ENCODE data around the gene LMTK2. TPM values are rescaled to one million over a fixed set of nuclear protein-coding genes. Genes with fewer than 3 reads are reported as not detected.
"Not testable (repeated sequence)": the region's sequence is repeated elsewhere in the genome, so short reads cannot be mapped to it uniquely, and the experiment has no call there.

Gene LMTK2
- total RNA-seq, 1 experiment from 2014 or later = 6.2 TPM

DNA sequence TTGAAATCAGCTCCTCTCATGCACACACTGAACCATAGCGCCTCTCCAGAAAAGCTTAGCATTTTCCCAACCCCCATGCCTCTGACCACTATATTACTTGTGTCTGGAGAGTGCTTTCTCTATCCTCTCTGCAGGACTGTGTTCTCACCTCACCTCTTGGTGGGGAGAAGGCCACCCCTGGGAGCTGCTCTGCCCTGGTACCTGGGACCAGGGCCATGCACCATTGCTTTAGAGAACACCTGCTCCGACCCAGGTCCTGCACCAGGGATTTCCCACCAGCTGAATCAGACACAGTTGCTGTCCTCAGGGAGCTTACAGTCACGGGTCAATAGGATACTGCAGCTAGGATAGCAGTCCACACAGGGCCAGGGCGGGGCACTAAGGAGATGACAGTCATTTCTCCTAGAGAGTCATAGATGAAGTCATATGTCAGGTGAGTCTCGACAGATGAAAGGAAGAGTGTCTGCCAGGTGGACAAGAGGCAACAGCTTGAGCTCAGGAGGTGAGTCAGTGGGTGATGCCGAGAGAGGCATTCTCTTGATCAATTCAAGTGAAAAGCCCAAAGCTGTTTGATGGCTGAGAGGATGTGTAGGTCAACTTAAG lies 619 bp upstream of the LMTK2 start:
- no peak for DNase-seq (ENCODE audit: low read depth)

GRCh38 chr7:98107313-98107721 lies 655 bp downstream of the LMTK2 start:
- DNase-seq (ENCODE audit: low read depth) = peak; percentile 13

DNA sequence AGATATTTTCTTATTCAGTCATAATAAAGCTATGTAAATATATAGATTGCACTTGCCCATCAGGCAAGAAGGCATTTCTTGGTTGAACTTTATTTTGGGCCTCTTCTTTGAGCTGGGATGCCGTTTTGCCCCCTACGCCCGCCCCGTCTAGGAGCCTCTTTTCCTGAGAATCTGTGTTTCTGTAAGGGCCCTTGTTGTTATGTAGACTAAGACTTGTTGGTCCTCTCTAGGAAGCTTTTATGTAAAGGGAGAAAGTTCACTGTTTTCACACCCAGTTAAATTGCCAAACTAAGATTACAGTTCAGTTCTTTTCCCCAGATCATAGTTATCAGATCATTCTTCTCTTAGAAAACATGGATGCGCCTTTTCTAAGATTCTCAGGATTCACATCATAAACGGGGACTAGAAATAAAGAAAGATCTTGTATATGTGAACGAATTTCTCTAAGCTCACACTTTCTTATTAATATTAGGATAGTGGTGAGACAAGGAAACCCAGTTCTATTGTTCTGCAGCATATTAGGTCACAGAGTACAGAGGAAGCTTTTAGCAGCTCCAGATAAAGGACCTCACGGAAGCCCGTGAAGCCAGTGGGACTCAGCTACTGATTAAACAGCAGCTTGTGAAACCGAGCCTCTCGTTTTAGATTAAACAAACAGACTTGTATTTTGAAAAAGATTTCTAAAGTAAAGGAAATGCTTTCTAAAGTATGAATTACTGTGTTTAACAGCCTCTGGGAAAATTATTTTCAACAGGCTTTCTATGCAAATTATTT lies 3.8 kb downstream of the LMTK2 start:
- no peak for DNase-seq (ENCODE audit: low read depth)

DNA sequence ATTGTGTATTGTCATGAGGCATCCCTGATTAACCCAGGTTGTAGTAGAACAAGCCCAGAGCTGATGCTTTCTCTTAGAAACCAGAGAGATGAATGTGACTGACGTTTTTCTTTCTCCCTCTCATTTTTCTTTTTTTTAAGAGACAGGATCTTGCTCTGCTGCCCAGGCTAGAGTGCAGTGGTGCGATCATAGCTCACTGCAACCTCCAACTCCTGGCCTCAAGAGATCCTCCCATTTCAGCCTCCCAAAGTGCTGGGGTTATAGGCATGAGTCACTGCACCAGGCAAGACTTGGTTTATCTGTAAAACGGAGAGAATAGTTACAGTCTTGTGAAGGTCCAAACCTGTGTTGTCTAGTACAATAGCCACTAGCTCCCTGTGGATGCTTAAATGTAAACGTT lies 5.4 kb downstream of the LMTK2 start:
- no peak for DNase-seq (ENCODE audit: low read depth)

- DNase-seq (ENCODE audit: low read depth) = no peak
Observed at GRCh38 chr7:98115746-98116525, 9.3 kb downstream of the LMTK2 start.

DNA sequence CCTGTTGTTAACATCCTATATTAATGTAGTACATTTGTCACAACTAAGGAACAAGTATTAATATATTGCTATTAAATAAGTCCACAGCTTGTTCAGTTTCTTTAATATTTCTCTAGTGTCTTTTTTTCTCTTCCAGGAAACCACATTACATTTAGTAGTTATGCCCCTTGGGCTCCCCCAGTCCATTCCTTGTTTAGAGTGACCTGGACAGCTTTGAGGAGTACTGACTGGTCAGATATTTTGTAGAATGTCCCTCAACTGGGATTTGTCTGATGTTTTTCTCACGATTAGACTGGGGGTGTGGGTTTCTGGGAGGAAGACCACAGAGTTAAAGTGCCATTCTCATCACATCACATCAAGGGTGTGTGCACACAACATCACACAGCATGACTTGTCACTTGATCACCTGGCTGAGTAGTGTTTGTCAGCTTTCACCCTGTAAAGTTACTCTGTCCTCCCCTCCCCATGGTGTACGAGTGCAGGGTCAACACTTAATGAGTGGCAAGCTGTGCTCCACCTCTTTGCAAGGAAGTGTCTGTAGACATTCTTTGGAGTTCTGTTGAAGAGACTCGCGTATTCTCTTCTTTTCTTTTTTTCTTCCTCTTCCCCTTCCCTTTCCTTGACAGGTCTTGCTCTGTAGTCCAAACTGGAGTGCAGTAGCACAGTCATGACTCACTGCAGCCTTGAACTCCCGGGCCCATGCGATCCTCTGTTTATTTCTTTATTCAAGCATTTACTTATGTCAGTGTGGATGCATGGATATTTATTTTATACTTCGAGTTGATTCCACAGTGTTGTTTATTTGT lies 10.2 kb downstream of the LMTK2 start:
- DNase-seq (ENCODE audit: low read depth) = peak; percentile 22

DNA sequence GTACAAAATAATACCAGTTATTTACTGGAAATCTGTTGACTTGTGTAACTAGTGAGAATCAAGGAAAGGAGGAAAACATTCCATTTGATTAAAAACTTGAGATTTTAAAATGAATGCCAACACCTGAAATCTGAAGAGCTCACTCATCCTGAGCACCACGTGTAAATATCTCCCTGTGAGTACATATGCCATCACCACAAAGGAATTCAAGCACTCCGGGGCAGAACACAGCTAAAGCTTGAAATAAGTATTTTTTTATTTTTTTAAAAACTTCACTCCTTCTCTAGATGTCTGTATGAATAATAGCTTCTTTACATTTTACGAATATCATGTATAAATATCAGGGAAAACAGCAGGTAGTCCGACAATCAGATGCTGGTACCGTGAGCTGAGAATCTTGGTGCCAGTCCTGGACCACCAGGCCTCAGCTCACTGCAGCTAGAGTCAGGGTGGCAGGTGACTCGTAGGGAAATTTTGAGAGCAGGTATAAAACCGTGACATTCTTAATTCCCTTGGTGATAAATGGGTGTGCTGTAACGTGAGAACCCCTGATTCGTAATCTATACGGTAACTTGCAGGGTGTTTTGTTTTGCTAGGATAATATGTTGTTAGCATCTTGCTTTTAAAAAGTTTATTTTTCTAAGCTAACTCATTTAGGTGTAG lies 12.7 kb downstream of the LMTK2 start:
- peak; percentile 65 for DNase-seq (ENCODE audit: low read depth)

DNA sequence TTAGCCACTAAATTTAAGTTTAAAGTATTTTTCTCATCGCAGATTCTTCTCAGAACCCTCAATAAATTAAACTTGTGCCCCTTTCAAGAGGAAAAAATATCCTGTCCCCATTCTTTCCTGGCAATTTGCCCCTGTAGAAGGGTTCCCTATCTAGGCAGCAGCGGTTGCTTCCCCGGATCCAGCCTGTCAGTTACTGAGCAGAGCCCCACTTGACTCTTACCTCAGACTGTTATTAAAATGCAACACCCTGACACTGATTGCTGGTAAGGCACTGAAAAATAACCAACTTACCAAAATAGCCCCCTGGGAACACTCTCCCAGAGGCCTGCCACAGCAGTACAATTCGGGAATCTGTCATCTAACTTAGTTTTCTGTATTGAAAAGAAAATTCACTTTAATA lies 13.9 kb downstream of the LMTK2 start:
- DNase-seq (ENCODE audit: low read depth) = no peak

GRCh38 chr7:98121388-98121787 lies 14.7 kb downstream of the LMTK2 start:
- not testable (repeated sequence) for DNase-seq (ENCODE audit: low read depth)

GRCh38 chr7:98123365-98123696 lies 16.7 kb downstream of the LMTK2 start:
- DNase-seq (ENCODE audit: low read depth) = no peak

DNA sequence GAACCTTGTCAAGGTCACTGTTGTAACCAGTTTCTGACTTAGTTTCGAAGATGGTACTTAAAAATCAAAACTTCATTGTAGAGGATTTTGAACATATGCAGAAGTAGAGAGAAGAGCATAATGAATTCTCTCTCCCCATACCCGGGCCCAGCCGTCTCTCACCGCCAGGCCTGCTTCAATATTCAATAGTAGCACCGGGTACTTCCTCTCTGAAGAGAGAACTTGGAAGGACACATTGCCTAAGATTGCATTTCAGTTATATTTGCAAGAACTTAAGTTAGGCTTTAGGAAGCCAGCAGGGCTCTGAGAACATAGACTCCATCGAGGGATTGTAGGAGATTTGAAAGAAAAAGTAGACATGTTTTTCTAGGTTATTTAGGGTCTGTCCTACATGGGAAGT lies 19.1 kb downstream of the LMTK2 start:
- no peak for DNase-seq (ENCODE audit: low read depth)

GRCh38 chr7:98126311-98127142 lies 19.9 kb downstream of the LMTK2 start:
- DNase-seq (ENCODE audit: low read depth) = no peak

DNA sequence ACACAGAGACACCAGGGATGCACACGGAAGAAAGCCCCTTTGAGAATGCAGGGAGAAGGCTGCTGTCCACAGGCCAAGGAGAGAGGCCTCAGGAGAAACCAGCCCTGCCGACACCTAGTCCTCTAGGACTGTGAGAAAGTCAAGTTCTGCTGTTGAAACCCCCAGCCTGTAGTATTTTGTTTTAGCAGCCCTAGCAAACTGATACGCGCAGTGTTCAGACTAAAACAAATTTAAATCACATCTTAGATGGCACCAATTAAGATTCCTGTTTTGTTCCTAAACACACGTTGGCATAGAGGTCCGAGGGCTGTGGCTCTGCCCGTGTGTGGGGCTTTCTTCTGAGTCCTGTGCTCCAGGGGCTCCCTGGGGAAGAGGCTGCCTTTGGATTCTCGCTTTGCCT lies 21.7 kb downstream of the LMTK2 start:
- no peak for DNase-seq (ENCODE audit: low read depth)

DNA sequence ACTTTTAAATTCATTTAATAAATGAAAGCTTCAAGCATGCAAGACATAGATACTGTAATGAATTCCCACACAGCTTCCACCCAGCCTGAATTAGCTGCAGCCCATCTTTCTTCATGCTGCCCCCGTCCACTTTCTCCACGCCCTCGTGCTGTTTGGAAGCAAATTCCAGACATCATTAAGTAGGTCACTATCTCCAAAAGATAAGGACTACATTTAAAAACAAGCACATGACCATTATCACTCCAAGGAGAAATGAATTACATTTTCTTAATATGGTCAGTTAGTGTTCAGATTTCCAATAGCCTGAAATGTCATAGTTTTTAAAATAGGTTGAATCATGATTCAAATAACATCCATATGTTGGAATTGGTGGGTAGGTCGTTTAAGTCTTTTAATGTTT lies 24.3 kb downstream of the LMTK2 start:
- DNase-seq (ENCODE audit: low read depth) = no peak

- peak; percentile 35 for DNase-seq (ENCODE audit: low read depth)
Observed at GRCh38 chr7:98133181-98133580, 26.5 kb downstream of the LMTK2 start.

GRCh38 chr7:98133621-98134303 lies 27.1 kb downstream of the LMTK2 start:
- peak; percentile 55 for DNase-seq (ENCODE audit: low read depth)

DNA sequence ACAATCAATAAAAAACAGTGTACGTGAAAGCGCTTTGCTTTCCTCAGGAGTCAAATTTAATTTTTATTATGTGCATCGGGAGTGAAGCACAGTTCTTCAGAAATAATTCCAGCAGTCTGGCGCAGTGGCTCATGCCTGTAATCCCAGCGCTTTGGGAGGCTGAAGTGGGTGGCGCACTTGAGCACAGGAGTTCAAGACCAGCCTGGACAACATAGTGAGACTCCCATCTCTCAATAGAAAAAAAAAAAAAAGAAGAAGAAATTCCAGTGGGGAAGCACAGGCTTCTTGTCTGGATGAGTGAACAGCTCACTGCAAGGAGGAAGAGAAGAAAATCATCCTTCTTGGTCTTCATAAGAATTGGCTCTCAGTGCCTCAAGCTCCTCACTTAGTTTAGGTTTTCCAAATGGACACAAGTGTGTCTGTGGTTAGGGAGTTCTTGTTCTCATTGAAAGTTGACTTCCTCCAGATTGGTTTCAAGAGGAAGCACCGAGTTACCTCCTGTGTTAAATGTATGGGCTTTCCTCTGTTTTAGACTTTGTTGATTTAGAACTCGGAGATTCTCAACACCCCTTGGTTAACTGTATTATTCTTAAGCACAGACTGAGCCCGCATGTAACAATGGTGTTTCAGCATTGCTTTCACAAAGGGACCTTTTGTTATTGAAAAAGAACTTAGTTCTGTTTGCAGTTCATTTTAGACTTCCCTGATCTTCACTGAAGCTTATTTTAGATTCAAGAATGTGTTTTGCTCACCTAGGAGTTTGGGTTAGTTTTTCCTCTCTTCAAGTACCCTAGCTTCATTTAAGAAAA lies 28.0 kb downstream of the LMTK2 start:
- DNase-seq (ENCODE audit: low read depth) = no peak

DNA sequence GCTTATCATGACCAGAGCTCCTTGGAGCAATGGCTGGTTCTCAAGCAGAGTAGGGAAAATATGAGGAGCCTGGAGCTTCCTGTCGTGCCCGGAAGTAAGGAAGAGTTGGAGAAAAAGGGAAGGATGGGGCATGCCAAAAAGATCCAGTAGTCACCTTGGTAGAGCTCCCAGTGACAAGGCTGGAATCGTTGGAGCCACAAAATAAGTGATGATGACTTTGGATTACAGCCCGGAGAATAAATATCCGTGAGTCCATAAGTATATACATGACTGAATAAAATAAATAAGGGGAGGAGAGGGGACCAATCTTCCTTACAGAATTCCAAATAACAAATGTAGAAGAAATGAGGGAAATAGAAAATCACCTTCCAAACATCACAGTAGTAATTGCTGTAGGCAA lies 29.3 kb downstream of the LMTK2 start:
- DNase-seq (ENCODE audit: low read depth) = no peak

GRCh38 chr7:98136423-98136822 lies 29.8 kb downstream of the LMTK2 start:
- DNase-seq (ENCODE audit: low read depth) = no peak
